Retinal pigment epithelial cell (primary cell): ENCODE data around the gene SMIM45.

ENCODE experiments used
- DNase-seq: peaks from one replicate; pipeline ENCODE4 v3.0.0-alpha.2; 2010; ENCODE audit warnings: low read depth
- H3K4me3 ChIP-seq: 2 replicates; pipeline ENCODE4 v1.5.1; 2011; ENCODE audit warnings: mild to moderate bottlenecking, low read length, control low read depth, moderate library complexity
- CTCF ChIP-seq: conservative IDR thresholded peaks from 2 replicates; pipeline ENCODE4 v1.5.1; 2011; ENCODE audit warnings: low read depth, low read length, control low read depth, inconsistent platforms

SMIM45 gene

DNA sequence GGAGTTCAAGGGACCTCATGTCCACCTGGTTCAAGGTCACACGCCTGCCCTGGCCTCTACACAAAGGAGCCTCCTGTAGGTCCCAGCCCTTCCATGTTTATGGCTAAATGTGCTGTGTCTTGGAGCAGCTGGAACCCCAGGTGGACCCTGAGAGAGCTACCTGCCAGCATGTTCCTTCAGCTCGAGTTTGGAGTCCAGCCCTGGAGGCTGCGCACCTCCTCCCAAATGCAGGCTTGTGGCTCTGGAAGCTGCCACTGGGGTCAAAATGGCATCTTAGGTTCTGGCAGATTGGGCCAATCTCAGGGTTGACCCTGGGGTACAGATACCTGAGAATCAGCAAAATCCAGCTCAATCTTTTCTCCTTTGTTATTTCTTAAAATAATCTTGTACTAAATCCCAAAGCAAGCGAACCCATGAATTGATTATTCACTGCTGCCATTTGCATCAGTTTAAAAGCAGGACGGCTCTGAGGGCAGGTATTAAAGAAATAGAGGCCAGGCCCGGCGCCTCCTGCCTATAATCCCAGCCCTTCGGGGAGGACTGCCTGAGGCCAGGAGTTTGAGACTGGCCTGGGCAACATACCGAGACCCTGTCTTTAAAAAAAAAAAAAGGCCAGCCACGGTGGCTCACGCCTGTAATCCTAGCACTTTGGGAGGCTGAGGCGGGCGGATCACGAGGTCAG lies 28.2 kb upstream of the SMIM45 start:
- no peak overlapping the region for H3K4me3 ChIP-seq
- no peak for TF ChIP-seq CTCF
- no peak for DNase-seq

DNA sequence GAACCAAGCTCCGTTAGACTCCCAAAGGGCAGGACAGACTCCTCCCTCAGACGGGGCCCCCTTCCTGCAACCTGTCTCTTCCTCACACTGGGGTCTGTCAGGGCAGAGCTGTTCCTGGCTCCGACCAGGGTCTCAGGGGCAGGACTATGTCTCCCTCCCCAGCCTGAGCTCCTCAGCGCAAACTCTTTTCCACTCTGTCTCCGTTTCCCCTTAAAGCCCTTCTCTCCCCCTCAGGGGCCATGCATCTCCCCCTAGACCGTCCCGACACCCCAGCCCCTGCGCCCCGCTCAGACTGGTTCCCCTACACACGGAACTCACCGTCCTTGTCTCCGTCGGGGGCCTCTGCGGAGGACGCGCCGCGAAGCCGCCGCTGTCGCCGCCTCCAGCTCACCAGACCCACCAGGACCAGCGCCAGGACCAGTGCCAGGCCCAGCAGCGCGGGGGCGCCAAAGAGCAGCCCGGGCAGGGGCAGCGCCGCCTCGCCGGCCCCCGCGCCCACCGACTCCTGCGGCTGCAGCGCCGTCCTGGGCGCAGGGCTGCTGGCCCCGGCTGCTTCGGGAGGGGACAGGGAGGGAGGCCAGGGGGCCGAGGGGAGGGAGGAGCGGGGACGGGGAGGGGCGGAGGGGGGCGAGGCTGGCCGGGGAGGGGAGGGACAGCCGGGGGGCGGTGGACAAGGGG lies 26.0 kb upstream of the SMIM45 start:
- DNase-seq, result no peak
- peak; percentile 64 for TF ChIP-seq CTCF
- peak overlapping the region; percentile 28 for H3K4me3 ChIP-seq

- H3K4me3 ChIP-seq, result no peak overlapping the region
- no peak for TF ChIP-seq CTCF
- DNase-seq, result no peak
These were observed 24.1 kb upstream of the SMIM45 start for GRCh38 chr22:41927813-41928212.

- H3K4me3 ChIP-seq, result no peak overlapping the region
- no peak for TF ChIP-seq CTCF
- DNase-seq, result no peak
These were observed 23.1 kb upstream of the SMIM45 start for GRCh38 chr22:41928593-41929417.

- no peak for TF ChIP-seq CTCF
- no peak overlapping the region for H3K4me3 ChIP-seq
- DNase-seq, result no peak
These were observed 22.5 kb upstream of the SMIM45 start for GRCh38 chr22:41929418-41929810.

- no peak overlapping the region for H3K4me3 ChIP-seq
- no peak for DNase-seq
- no peak for TF ChIP-seq CTCF
These were observed 20.2 kb upstream of the SMIM45 start for GRCh38 chr22:41931701-41932269.
